Inferior parietal cortex (tissue), 1 donor: ENCODE data around the gene ATP9A.
"Not testable (repeated sequence)": the region's sequence is repeated elsewhere in the genome, so short reads cannot be mapped to it uniquely, and the experiment has no call there.

Experiments
- DNase-seq: peaks from one replicate; pipeline ENCODE4 v3.0.0-alpha.2; 2016; ENCODE audit errors: extremely low spot score

Gene ATP9A

DNA sequence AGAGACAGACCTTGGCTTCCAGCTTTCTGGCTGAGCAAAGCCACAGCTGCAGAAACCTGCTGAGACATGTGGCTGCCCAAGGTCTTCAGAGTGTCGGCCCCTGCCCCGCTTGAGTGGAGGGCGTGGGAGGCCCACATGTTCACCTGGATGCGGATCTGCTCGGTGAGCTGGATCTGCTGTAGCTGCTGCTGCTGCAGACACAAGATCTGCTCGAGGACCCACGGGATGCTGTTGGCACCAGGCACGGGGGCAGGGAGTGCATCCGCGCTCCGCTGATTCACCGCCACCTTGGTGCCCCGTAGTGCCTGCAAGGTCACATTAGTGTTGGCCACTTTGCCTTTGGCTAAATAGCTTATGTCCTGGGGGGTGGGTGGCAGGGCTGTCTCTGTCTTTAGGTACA lies 23.4 kb upstream of the ATP9A start:
- no peak for DNase-seq

DNA sequence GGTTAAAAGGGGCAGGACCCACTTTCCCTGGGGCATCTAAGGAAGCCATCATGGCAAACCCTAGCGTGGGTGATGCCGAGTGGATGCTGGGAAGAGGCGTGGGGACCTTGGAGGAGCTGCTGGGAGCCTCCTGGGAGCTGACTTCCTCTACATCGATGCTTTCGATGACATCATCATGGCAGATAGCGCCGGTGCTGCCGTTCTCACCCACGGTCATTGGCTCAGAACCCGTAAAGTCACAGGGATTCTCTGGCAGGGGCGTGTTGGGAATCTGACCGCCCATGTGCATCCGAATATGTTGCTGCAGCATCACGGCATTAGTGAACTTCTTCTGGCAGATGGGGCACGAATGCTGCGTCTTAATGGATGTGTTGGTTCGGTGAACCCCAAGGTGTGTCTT lies 22.1 kb upstream of the ATP9A start:
- no peak for DNase-seq

- no peak for DNase-seq
These were observed 21.2 kb upstream of the ATP9A start for GRCh38 chr20:51789434-51789833.

DNA sequence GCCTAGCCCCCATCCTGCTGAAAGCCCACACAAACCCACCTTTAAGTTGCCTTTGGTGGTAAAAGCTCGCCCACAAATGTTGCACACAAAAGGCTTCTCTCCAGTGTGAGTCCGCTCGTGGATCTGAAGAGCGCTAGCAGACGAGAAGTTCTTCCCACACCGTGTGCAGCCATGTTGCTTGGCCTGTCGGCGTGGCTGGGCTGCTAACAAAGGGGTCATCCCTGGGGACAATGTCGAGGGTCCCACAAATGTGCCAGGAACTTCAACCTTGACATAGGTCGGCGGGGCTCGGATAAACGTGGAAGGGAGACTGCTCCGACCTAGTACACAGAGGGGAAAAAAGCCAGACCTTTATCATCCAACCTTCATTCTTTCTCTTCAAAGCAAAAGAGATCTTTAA lies 20.6 kb upstream of the ATP9A start:
- no peak for DNase-seq

DNA sequence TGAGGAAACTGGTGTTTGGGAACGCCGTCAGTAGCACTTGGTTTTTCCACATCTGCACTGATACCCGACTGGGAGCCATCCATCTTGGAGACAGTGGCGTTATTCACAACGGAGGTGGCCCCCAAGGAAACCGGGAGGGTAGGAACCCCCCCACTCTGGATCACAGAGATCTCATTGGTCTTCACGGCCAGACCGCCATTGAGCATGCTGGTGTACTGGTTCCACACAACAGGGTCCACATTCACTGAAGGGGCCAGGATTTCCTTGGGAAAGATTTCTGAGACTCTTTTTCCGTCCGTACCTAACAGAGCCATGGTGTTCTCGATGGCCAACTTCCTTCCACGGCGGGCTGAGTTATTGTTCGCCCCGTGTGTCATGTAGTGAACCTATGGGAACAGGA lies 16.1 kb upstream of the ATP9A start:
- no peak for DNase-seq

GRCh38 chr20:51778229-51778759 lies 10.1 kb upstream of the ATP9A start:
- not testable (repeated sequence) for DNase-seq

- DNase-seq, result no peak
These were observed 7.1 kb upstream of the ATP9A start for GRCh38 chr20:51775241-51775640.

GRCh38 chr20:51772236-51772635 lies 4.0 kb upstream of the ATP9A start:
- no peak for DNase-seq

GRCh38 chr20:51769976-51770615 lies 1.9 kb upstream of the ATP9A start:
- DNase-seq, result no peak

- no peak for DNase-seq
These were observed 748 bp upstream of the ATP9A start for GRCh38 chr20:51768759-51769517.

DNA sequence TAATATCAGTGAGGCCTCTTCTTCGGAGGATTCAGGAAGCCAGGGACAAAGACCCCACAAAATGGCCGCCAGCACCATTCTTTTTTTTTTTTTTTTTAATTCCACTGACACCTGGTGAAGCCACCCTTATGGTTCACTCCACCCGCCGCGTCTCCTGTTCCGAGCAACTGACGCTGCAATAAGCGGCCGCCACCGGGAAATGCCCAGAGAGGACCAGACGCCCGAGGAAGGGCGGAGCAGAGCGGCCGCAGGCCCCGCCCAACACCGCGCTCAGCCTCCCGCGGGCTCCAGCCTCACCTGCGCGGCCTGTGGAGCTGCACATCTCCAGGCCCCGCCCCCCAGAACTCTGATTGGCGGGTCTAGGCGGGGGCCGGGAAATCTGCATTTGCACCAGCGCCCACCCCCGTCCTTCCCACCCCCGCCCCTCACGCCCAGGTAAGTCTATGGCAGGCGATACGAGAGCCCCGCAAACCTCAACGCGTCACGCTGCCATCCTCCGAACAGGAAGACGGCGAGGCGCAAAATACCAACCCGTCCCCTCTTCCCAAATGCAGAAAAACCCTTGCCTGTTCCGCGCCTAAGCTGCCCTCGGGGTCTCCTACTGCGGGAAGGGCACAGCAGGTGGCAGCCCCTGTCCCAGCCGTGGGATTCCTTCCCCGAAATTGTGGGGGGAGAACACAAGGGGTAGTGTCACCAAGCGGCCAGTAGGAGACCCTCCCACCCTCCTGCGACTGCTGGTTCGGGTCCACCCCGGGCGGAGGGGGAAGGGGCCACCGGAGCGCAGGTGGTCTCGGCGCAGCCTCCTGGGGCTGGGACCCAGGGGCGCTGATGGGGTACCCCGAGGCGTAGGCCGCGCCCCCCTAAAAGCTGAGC lies 960 bp downstream of the ATP9A start:
- DNase-seq, result peak; percentile 60

GRCh38 chr20:51765381-51765780 lies 2.8 kb downstream of the ATP9A start:
- not testable (repeated sequence) for DNase-seq

DNA sequence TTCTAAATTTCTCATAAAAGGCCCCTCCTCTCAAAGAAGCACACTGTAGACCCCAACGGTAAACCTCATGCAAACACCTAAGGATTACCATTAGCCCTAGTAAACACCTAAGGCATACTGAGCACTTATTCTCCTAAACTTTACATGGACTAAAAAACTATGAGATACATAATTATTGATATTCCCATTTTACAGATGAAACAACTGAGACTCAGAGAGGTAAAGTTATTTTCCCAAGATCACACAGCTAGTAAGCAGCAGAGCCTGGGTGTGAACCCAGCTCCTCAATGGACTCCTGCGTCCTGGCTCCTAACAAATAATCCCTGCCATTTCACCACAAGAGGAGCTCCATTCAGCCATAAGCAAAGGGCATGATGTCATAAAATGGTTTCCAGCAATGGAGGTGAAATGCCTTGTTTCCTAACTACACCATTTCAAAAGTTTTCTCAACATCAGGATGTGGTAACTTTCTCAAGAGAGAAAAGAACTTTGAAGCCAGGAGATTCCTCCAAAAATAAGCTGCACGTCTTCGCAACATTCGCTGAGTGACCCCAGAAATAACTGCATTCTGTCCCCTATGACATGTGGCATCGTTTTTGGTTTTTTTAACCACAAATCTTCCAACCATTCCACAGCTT lies 4.1 kb downstream of the ATP9A start:
- no peak for DNase-seq

DNA sequence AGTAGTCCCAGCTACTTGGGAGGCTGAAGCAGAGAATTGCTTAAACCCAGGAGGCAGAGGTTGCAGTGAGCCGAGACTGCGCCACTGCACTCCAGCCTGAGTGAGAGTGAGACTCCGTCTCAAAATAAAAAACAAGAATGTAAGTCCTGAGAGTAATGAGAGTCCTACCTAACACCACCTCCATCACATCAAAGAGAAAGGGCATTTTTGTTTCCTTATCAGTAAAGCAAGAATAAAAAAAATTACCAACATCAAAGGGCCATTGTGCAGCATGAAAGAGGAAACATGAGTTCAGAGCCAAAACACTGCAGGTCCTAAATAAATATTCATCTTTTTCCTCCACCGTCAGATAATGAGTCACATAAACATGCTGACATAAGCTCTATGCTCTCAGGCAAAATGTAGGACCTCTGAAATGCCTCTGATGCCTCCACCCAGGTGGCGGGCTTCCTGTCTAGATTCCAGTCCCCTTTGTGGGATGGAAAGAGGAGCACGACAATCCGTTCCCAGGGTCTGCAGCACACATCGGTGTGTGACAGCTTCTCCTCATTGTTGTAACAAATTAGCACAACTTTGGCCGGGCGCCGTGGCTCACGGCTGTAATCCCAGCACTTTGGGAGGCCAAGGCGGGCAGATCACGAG lies 7.2 kb downstream of the ATP9A start:
- no peak for DNase-seq

DNA sequence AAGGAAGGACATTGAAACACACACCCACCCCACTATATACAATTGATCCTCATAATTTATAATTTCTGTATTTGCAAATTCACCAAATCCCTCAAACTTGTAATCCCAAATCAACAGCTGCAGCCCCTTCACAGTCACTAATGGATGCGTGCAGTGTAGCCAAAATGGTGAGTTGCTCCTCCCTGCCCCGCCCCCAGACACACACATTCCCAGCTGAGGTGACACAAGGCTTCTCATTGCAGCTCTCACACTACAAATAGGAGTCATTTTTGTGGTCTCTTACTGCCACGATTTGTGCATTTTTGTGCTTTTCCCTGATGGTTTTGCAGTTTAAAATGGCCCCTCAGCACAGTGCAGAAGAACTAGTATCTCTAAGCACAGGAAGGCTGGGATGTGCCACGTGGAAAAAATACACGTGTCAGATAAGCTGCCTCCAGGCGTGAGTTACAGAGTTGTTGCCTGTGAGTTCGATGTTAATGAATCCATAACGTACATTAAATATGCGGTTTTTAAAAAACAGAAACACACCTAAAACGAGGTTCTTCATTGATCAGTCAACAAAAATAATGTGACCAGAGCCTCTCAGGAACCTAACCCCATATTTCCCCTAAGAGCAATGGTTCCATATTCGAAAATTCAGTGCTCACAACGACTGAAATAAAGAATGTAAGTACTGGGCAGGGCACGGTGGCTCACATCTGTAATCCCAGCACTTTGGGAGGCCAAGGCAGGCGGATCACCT lies 8.2 kb downstream of the ATP9A start:
- no peak for DNase-seq

DNA sequence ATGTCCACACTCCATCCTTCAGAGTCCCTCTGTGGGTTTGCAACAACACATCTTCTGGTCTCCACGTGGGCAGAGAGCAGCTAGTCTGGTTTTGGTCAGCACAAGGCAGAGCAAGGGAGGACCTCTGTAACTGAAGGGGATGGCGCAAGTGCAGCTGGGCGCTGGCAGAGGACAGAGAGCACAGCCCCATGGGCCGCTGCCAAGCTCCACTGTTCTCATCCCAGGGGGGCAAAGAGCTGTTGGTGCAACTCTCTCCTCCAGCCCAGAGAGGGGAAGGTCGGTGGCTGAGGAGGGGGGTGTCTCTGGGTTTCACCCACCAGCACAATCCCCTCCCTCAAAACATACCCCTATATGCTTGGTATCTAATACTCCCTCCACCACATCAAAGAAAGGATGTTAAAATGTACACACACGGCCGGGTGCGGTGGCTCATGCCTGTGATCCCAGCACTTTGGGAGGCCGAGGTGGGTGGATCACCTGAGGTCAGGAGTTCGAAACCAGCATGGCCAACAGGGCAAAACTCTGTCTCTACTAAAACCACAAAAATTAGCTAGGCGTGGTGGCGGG lies 9.1 kb downstream of the ATP9A start:
- DNase-seq, result peak; percentile 65

DNA sequence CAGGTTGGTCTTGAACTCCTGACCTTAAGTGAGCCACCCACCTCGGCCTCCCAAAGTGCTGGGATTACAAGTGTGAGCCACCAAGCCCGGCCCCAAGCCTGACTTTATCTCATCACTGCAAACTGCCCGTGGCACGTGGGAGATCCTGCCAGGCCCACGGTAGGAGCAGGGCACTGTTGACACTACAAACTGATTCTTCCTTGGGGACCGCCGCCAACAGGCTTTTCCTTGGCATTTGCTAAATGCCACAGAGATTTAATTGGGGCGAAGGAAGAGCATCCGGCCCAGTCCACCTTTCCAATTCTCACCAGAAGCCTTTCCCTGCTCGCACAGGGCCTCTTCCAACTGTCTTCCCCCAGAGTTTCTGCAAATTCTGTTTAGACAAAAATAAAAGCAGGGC lies 11.0 kb downstream of the ATP9A start:
- DNase-seq, result no peak

- DNase-seq, result no peak
These were observed 11.5 kb downstream of the ATP9A start for GRCh38 chr20:51756653-51757052.

DNA sequence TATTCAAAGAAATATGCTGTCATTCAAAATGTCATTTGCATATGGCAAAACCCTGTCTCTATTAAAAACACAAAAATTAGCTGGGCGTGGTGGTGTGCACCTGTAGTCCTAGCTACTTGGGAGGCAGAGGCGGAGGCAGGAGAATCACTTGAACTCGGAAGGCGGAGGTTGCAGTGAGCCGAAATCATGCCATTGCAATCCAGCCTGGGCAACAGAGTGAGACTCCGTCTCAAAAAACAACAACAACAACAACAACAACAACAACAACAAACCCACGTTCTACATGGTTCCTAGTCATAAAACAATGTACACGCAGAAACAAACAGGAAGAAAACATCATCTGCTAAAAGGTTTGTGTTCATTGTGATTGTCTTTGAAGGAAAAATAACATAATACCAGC lies 15.0 kb downstream of the ATP9A start:
- DNase-seq, result not testable (repeated sequence)

DNA sequence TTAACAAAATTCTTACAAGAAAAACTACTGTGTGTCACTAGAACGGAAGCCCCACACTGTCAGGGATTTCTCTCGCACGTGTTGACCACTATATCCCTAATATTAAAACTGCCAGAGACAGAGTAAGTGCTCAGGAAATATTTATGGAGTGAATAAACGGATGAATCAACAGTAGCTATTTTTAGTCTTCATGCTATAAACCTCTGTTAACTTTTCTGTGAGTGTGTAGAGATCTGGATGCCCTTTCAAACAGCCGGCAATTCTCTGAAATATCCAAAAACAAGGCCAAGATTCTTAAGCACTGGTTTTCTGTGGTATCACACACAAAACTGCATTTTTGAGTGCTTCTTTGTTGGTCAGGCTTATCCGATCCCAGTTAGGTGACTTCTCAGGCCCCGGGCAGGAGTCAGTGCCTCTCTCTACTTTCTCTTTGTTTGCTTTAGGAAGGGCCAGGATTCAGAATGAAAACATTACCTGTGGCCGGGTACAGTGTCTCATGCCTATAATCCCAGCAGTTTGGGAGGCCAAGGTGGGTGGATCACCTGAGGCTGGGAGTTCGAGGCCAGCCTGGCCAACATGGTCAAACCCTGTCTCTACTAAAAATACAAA lies 15.7 kb downstream of the ATP9A start:
- no peak for DNase-seq
